ENCODE data around the gene CNPY1.

DNA sequence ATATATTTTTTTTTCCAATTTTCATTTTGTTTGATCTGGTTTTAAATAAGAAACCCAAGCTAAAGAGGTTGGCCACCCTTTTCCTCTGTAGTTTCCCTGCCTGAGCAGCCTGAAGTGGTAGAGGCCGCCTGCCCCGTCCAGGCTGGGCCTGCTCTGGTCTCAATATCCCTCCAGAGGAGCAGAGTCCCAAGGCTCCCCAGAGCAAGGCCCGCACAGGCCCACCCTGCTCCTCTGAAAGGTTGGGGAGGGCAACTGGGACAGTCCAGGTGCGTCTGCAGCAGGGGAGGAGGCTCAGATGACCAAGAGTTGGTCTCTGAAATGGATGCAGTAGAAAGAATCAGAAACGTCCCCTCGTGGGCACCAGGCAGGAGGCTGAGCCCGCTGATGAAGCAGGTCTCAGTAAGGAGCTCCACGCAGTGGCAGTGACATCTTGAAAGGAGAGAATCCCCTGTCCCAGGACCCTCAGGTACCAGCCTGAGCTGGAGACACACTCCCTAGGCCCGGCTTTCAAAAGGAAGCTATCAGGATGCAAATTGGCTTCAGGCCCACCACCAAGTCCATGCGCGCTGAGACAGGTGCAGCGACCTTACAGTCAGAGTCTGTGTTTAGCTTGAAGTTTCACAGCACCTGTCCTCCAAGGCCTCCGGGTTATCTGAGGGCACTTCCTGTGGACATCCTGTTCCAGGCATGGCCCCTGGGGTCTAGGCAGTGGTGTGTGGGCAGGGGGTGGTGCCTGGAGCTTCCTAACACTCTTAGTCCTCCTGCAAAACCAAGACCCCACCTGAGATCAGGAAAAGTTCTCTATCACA lies 50.7 kb downstream of the CNPY1 start:
- TF ChIP-seq POLR2A (IDR thresholded peaks at IDR 0.05; ENCODE audit: low read length) (no peak), GATA1 (IDR thresholded peaks at IDR 0.05; ENCODE audit: low read depth, low read length) (no peak)

All from erythroblast (primary cell).